ENCODE data around the gene VWA5B1.

- TF ChIP-seq ZNF274 (IDR thresholded peaks at IDR 0.05; ENCODE audit: low read depth, low read length) (no peak), YY1 (IDR thresholded peaks at IDR 0.05; ENCODE audit: insufficient read depth, insufficient read length) (no peak)
Observed at GRCh38 chr1:20347699-20348098, 57.0 kb downstream of the VWA5B1 start.
